Muscle layer of duodenum (tissue), 2 donors: ENCODE data around the gene ZBTB43.
"Not testable (repeated sequence)": the region's sequence is repeated elsewhere in the genome, so short reads cannot be mapped to it uniquely, and the experiment has no call there.

ENCODE experiments used
- H3K27ac ChIP-seq: one replicate; pipeline ENCODE4 v1.7.0; 2013; ENCODE audit warnings: mild to moderate bottlenecking, low read length
- H3K27me3 ChIP-seq: one replicate; pipeline ENCODE4 v1.7.0; 2013; ENCODE audit warnings: low read depth, mild to moderate bottlenecking, control low read depth, low read length
- H3K36me3 ChIP-seq, 2 donors: one replicate each; pipeline ENCODE4 v1.7.0; 2013; ENCODE audit warnings: low read length in 2 of 2, control low read depth in 1 of 2, mild to moderate bottlenecking in 1 of 2; ENCODE audit not compliant: insufficient read depth in 2 of 2, control insufficient read depth in 1 of 2
- H3K4me1 ChIP-seq, 2 donors: one replicate each; pipeline ENCODE4 v1.7.0; 2013; ENCODE audit warnings: low read length in 2 of 2, mild to moderate bottlenecking in 2 of 2, control low read depth in 1 of 2, moderate library complexity in 1 of 2; ENCODE audit not compliant: insufficient read depth in 2 of 2, control insufficient read depth in 1 of 2
- H3K4me3 ChIP-seq, 2 donors: one replicate each; pipeline ENCODE4 v1.7.0; 2013; ENCODE audit warnings: low read length in 2 of 2, low read depth in 1 of 2, mild to moderate bottlenecking in 1 of 2
- H3K9me3 ChIP-seq, 2 donors: one replicate each; pipeline ENCODE4 v1.7.0; 2013; ENCODE audit warnings: low read length in 2 of 2, control low read depth in 1 of 2, mild to moderate bottlenecking in 1 of 2; ENCODE audit not compliant: control insufficient read depth in 1 of 2
- donor health status: healthy.

Gene ZBTB43

DNA sequence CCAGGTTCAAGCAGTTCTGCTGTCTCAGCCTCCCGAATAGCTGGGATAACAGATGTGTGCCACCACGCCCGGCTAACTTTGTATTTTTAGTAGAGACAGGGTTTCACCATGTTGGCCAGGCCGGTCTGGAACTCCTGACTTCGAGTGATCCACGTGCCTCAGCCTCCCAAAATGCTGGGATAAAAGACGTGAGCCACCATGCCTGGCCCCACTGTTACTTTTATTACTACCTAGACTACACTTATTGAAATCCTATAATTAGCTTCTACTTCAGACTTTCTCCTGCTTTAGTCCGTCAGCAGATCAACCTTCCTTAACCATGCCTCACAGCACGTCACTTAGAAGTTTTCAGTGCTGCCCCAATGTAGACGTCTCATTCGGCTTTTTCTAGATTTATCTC, 8.2 kb downstream of the ZBTB43 start:
- H3K9me3 ChIP-seq: peaks cover 0 to 3% of the 10 kb centered on the region in 2 donors
- H3K4me3 ChIP-seq: no peak overlapping the region
- H3K4me1 ChIP-seq: no peaks in the 10 kb centered on the region
- no peaks in the 10 kb centered on the region for H3K27me3 ChIP-seq
- peaks cover 12 to 35% of the 10 kb centered on the region in 2 donors for H3K36me3 ChIP-seq
- no peak overlapping the region for H3K27ac ChIP-seq

DNA sequence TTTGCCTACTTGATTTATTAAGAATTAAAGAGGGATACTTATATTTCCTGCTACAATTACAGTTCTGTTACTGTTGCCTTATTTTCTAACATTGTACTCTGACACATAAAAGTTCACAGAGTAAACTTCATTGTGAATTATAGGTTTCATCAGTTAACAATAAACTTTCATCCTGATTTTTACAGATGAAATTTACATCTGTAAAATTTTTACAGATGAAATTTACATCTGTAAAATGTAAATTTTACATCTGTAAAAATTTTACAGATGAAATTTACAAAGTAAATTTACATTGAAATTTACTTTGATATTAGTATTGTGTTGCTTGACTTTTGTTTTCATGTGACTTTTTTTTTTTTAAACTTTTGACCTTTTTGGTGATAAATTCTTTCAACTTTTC, 9.3 kb downstream of the ZBTB43 start:
- Histone ChIP-seq H3K9me3 (peaks cover 7 to 13% of the 10 kb centered on the region in 2 donors), H3K27ac (no peak overlapping the region), H3K4me3 (no peak overlapping the region), H3K36me3 (peaks cover 12 to 42% of the 10 kb centered on the region in 2 donors), H3K27me3 (no peaks in the 10 kb centered on the region), H3K4me1 (no peaks in the 10 kb centered on the region)

DNA sequence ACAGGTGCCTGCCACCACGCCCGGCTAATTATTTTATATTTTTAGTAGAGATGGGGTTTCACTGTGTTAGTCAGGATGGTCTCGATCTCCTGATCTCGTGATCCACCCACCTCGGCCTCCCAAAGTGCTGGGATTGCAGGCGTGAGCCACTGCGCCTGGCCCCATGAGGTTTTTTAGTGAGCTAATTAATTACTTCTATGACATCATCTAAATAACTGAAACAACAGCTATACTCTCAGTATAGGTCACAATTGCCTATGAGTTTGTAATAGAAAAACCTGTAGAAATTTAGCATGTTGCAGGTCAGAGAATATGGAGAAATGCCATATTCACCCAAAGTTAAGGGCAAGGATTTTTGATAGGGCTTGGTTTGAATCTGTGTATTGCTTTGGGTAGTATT, 12.8 kb downstream of the ZBTB43 start:
- Histone ChIP-seq H3K9me3 (peaks cover 7 to 21% of the 10 kb centered on the region in 2 donors), H3K36me3 (peaks cover 12 to 45% of the 10 kb centered on the region in 2 donors)
- H3K27ac ChIP-seq, H3K4me1 ChIP-seq, H3K4me3 ChIP-seq, H3K27me3 ChIP-seq: not testable (repeated sequence)

DNA sequence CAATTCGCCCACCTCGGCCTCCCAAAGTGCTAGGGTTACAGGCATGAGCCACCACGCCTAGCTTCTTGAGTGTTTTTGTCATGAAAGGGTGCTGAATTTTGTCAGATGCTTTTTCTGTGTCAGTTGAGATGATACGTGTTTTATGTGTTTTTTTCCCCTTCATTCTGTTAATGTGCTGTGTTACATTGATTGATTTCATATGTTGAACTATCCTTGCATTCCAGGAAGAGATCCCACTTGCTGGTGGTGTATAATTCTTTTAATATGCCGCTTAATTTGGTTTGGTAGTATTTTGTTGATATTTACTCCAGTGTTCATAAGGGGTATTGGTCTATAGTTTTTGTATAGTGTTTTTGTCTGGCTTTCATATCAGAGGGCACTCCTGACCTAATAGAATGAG, 13.6 kb downstream of the ZBTB43 start:
- Histone ChIP-seq H3K27me3 (no peaks in the 10 kb centered on the region), H3K4me3 (peak overlapping the region in 1 of 2 donors; percentile 26), H3K9me3 (peaks cover 7 to 21% of the 10 kb centered on the region in 2 donors), H3K36me3 (peaks cover 8 to 40% of the 10 kb centered on the region in 2 donors), H3K27ac (no peak overlapping the region), H3K4me1 (peaks cover 0 to 5% of the 10 kb centered on the region in 2 donors)

DNA sequence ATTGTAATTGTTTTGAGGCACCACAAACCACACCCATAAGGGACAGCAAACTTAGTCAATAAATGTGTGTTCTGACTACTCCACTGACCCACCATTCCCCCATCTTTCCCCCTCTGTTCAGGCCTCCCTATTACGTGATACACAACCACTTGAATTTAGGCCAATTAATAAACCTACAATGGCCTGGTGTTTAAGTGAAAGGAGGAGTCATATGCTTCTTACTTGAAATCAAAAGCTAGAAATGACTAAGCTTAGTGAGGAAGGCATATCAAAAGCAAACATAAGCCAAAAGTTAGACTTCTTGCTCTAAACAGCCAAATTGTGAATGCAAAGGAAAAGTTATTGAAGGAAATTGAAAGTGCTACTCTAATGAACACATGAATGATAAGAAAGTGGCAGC, 14.6 kb downstream of the ZBTB43 start:
- Histone ChIP-seq H3K4me3 (no peak overlapping the region), H3K4me1 (peaks cover 0 to 5% of the 10 kb centered on the region in 2 donors), H3K27me3 (no peaks in the 10 kb centered on the region), H3K36me3 (peaks cover 3 to 34% of the 10 kb centered on the region in 2 donors), H3K27ac (no peak overlapping the region), H3K9me3 (peaks cover 7 to 20% of the 10 kb centered on the region in 2 donors)

DNA sequence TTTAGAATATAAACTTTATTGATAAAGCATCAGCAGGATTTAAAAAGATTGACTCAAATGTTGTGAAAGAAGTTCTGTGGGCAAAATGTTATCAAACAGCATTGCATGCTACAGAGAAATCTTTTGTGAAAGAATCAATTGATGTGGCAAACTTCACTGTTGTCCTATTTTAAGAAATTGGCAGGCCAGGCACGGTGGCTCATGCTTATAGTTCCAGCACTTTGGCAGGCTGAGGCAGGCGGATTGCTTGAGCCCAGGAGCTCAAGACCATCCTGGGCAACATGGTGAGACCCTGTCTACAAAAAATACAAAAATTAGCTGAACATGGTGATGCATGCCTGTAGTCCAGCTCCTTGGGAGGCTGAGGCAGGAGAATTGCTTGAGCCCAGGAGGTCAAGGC, 17.4 kb downstream of the ZBTB43 start:
- Histone ChIP-seq H3K9me3 (peaks cover 7 to 18% of the 10 kb centered on the region in 2 donors), H3K27ac (no peak overlapping the region), H3K4me1 (peaks cover 0 to 5% of the 10 kb centered on the region in 2 donors), H3K36me3 (peaks cover 4 to 21% of the 10 kb centered on the region in 2 donors), H3K4me3 (no peak overlapping the region), H3K27me3 (no peaks in the 10 kb centered on the region)

DNA sequence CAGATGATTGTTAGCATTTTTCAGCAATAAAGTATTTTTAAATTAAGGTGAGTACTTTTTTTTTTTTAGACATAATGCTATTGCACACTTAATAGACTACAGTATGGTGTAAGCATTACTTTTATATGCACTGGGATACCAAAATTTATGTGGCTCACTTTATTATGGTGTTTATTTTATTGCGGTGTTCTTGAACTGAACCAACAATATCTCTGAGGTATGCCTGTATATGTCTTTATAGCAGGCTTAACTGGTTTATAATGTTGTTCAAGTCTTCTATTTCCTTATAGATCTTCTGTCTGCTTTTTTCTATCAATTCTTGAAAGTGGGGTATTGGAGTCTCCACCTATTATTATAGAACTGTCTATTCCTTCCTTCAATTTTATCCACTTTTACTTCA, 18.0 kb downstream of the ZBTB43 start:
- Histone ChIP-seq H3K36me3 (peaks cover 5 to 21% of the 10 kb centered on the region in 2 donors), H3K27me3 (no peaks in the 10 kb centered on the region), H3K9me3 (peaks cover 7 to 18% of the 10 kb centered on the region in 2 donors), H3K4me3 (no peak overlapping the region), H3K27ac (no peak overlapping the region), H3K4me1 (peaks cover 0 to 5% of the 10 kb centered on the region in 2 donors)

DNA sequence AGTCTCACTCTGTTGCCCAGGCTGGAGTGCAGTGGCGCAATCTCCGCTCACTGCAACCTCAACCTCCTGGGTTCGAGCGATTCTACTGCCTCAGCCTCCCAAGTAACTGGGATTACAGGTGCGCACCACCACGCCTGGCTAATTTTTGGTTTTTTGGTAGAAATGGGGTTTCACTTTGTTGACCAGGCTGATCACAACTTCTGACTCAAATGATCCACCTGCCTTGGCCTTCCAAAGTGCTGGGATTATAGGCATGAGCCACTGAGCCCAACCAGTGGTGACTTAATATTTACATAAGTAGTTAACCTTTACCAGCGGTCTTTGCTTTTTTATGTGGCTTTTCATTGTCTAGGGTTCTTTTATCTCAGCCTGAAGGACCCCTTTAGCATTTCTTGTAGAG, 19.2 kb downstream of the ZBTB43 start:
- not testable (repeated sequence) for H3K4me3 ChIP-seq, H3K9me3 ChIP-seq, H3K27ac ChIP-seq, H3K4me1 ChIP-seq, H3K27me3 ChIP-seq
- H3K36me3 ChIP-seq: peaks cover 5 to 14% of the 10 kb centered on the region in 2 donors

DNA sequence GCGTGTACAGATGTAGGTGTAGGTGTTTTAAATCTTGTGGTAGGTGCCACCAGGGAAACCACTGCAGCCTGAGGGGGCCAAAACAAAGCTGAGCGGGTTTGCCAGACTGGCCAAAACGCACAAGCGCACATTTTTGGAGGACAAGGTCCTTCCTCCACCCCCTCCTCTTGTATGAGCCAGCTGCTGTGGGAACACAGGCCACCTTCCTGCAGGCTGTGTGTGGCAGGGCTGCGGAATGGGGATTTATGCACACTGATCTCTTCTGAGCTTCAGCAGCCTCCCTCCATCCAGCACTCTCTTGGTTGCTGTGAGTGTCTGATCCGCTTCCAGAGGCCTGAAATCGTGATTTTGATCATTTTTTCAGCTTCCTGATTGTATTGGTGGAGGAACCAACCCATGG, 22.4 kb downstream of the ZBTB43 start:
- Histone ChIP-seq H3K9me3 (no peaks in the 10 kb centered on the region), H3K4me3 (no peak overlapping the region), H3K27me3 (no peaks in the 10 kb centered on the region), H3K4me1 (peaks cover 0 to 5% of the 10 kb centered on the region in 2 donors), H3K36me3 (peaks cover 7 to 10% of the 10 kb centered on the region in 2 donors), H3K27ac (no peak overlapping the region)

DNA sequence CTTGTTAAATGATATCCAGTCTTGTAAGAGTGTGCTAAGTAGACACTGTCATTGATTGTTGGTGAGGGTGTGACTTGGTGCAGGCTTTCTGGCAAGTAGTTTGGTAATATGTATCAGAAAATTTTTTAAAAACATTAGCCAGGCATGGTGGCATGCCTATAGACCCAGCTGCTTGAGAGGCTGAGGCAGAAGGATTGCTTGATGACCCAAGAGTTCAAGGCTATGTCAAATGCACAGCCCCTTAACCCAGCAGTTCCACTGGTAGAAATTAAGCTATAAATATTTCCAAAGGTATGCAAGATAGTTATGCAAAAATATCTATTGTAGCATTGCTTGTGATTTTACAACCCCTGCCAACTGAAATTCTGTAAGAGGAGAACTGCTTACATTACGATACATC, 24.2 kb downstream of the ZBTB43 start:
- Histone ChIP-seq H3K4me3 (no peak overlapping the region), H3K27ac (no peak overlapping the region), H3K36me3 (peaks cover 21 to 24% of the 10 kb centered on the region in 2 donors), H3K4me1 (no peaks in the 10 kb centered on the region), H3K9me3 (no peaks in the 10 kb centered on the region), H3K27me3 (no peaks in the 10 kb centered on the region)

DNA sequence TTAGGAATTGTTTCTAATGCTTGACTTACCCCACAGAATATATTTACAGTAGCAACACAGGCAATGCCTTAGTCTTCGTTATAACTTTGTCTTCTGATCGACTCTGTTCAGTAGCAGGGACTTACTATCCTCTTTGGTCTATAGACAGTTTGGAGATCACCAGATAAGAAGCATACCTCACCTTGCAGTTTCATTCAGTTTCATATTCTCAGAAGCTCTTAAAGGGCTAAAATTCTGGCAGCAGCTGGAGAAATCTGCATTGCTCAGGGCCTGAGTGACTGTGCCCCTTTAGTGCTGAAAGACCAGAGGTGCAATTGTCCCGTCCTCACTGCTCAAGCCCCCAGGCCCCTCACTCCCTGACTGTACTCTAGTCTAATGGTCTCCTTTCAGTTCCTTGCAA, 26.0 kb downstream of the ZBTB43 start:
- no peaks in the 10 kb centered on the region for H3K9me3 ChIP-seq
- H3K27me3 ChIP-seq: no peaks in the 10 kb centered on the region
- H3K4me3 ChIP-seq: no peak overlapping the region
- H3K36me3 ChIP-seq: peaks cover 30 to 34% of the 10 kb centered on the region in 2 donors
- H3K27ac ChIP-seq: no peak overlapping the region
- H3K4me1 ChIP-seq: no peaks in the 10 kb centered on the region

DNA sequence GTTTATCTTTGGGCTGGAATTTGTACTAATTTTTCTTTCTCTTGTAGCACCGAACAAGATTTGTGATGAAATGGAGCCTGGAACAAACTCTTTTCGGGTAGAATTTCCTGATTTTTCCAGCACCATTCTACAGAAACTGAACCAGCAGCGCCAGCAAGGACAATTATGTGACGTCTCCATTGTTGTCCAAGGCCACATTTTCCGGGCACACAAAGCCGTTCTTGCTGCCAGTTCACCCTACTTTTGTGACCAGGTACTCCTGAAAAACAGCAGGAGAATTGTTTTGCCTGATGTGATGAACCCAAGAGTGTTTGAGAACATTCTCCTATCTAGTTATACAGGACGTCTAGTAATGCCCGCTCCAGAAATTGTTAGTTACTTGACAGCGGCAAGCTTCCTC, 27.6 kb downstream of the ZBTB43 start:
- Histone ChIP-seq H3K27me3 (no peaks in the 10 kb centered on the region), H3K4me3 (no peak overlapping the region), H3K9me3 (no peaks in the 10 kb centered on the region), H3K27ac (no peak overlapping the region), H3K4me1 (no peaks in the 10 kb centered on the region), H3K36me3 (peaks cover 32 to 39% of the 10 kb centered on the region in 2 donors)
